GM18873 (cell line): ENCODE results near the gene SLC35F2.

Experiments
- ATAC-seq: cut with Tn5 transposase; IDR thresholded peaks from one replicate; pipeline ENCODE4 v1.9.1; 2021; ENCODE audit warnings: mild to moderate bottlenecking, moderate library complexity, moderate number of reproducible peaks; ENCODE audit not compliant: unreplicated experiment, low FRiP score

Gene SLC35F2

DNA sequence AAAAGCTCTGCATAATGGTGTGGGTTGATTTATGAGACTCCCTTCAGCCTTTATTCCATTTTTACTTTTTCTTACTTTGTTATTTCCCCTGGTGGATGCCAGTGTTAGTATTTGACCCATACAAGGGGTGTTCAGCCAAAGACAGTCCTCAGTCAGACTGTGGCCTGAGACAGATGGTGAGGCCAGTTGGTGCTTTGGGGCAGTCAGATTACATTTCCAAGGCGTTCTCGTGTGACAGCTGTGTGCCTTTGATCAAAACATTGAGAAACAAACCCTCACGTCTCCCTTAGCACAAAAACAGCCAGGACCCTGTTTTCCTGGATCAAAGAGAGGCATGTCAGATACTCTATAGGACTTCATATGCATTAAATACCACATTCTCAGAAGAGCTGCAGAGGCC is 115.4 kb downstream of the SLC35F2 start:
- no peak for ATAC-seq

DNA sequence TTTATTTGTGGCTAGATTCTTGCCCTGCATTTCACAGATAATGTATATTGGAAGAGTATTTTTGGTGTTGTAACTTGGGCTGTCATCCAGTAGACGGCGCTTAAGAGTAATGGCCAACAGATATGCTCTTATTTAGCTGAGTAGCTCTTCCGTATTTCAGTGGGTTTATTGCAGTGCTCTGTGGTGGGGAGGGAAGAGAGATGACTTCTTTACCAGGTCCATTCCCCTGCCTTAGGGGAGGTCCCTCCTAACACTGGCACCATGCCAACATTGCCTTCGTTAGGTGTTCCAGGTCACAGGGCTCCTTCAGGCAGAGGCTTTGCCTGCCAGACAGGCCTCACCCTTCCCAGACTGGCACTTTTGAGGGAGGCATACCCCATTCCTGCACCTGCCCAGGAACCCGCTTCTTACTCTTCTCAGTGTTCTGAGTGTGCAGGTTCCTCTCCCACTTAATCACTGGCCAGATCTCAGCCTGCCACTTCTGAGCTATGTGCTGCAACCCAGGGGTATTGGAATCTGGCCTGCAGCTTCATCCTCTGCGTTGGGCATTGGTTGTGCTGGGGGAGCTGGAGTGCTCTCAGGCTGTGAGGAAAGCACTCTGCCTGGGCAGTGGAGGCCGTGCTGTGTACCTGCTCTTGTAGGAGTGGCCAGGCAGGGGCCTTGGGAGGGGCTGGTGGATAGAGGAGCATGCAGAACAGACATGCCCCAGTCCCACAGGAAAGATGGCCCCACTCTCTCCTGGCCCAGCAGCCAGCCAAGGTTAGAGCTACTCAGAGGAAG is 117.4 kb downstream of the SLC35F2 start:
- ATAC-seq, result peak; percentile 79
